Choroid plexus epithelial cell (primary cell): ENCODE data around the gene SNAP25.

Source experiments
- DNase-seq: peaks from one replicate; pipeline ENCODE4 v3.0.0-alpha.2; 2010; ENCODE audit warnings: low read depth
- H3K4me3 ChIP-seq: 2 replicates; pipeline ENCODE4 v1.5.1; 2011; ENCODE audit warnings: low read depth, mild to moderate bottlenecking, control low read depth, low read length, moderate library complexity
- CTCF ChIP-seq: conservative IDR thresholded peaks from 2 replicates; pipeline ENCODE4 v1.5.1; 2011; ENCODE audit warnings: low read depth, mild to moderate bottlenecking, control low read depth, inconsistent platforms, low read length, moderate library complexity

The SNAP25 gene

GRCh38 chr20:10276878-10277580, 58.4 kb downstream of the SNAP25 start:
- no peak for TF ChIP-seq CTCF
- H3K4me3 ChIP-seq = no peak overlapping the region
- no peak for DNase-seq

GRCh38 chr20:10277616-10278015, 59.0 kb downstream of the SNAP25 start:
- DNase-seq = no peak
- H3K4me3 ChIP-seq = no peak overlapping the region
- TF ChIP-seq CTCF = no peak

- DNase-seq = no peak
- H3K4me3 ChIP-seq = no peak overlapping the region
- TF ChIP-seq CTCF = no peak
Observed at GRCh38 chr20:10278412-10278811, 59.8 kb downstream of the SNAP25 start.

- no peak overlapping the region for H3K4me3 ChIP-seq
- TF ChIP-seq CTCF = no peak
- DNase-seq = peak; percentile 29
Observed at GRCh38 chr20:10280018-10280908, 61.6 kb downstream of the SNAP25 start.

- no peak overlapping the region for H3K4me3 ChIP-seq
- no peak for TF ChIP-seq CTCF
- DNase-seq = no peak
Observed at GRCh38 chr20:10281911-10282310, 63.3 kb downstream of the SNAP25 start.

- H3K4me3 ChIP-seq = no peak overlapping the region
- DNase-seq = peak; percentile 52
- no peak for TF ChIP-seq CTCF
Observed at GRCh38 chr20:10282979-10283456, 64.4 kb downstream of the SNAP25 start.

- H3K4me3 ChIP-seq = no peak overlapping the region
- no peak for TF ChIP-seq CTCF
- DNase-seq = no peak
Observed at GRCh38 chr20:10286356-10286755, 67.7 kb downstream of the SNAP25 start.
